Liver (tissue), 9 donors: ENCODE results near the gene MIPEP. TPM values are rescaled to one million over a fixed set of nuclear protein-coding genes. Genes with fewer than 3 reads are reported as not detected.

ENCODE experiments used
- DNase-seq: peaks from one replicate; pipeline ENCODE4 v3.0.0-alpha.2; 2017; ENCODE audit warnings: low spot score
- H3K27ac ChIP-seq, 2 donors: one replicate each; pipeline ENCODE4 v1.7.0; 2013; ENCODE audit warnings: inconsistent platforms in 2 of 2, low read length in 2 of 2, control low read depth in 1 of 2, low read depth in 1 of 2, mild to moderate bottlenecking in 1 of 2
- H3K27me3 ChIP-seq, 4 donors: one replicate each; pipeline versions ENCODE4 v1.6.1 to v1.7.0; 2013; ENCODE audit warnings: low read length in 3 of 4, inconsistent platforms in 1 of 4, mild to moderate bottlenecking in 1 of 4, moderate library complexity in 1 of 4; ENCODE audit not compliant: control insufficient read depth in 4 of 4, insufficient read depth in 4 of 4
- H3K36me3 ChIP-seq, 4 donors: one replicate each; pipeline versions ENCODE4 v1.6.1 to v1.7.0; 2013; ENCODE audit warnings: low read length in 3 of 4, mild to moderate bottlenecking in 3 of 4, low read depth in 1 of 4, moderate library complexity in 1 of 4; ENCODE audit not compliant: control insufficient read depth in 4 of 4, insufficient read depth in 3 of 4
- H3K4me1 ChIP-seq, 4 donors: one replicate each; pipeline versions ENCODE4 v1.6.1 to v1.7.0; 2013; ENCODE audit warnings: low read length in 3 of 4, mild to moderate bottlenecking in 3 of 4, moderate library complexity in 1 of 4; ENCODE audit not compliant: control insufficient read depth in 4 of 4, insufficient read depth in 4 of 4
- H3K4me3 ChIP-seq, 3 donors: one replicate each; pipeline versions ENCODE4 v1.6.1 to v1.7.0; 2013; ENCODE audit warnings: low read length in 3 of 3, control low read depth in 1 of 3, low read depth in 1 of 3, mild to moderate bottlenecking in 1 of 3
- H3K9ac ChIP-seq, 2 donors: one replicate each; pipeline ENCODE4 v1.7.0; 2013; ENCODE audit warnings: low read length in 2 of 2, mild to moderate bottlenecking in 2 of 2, moderate library complexity in 2 of 2, control low read depth in 1 of 2, low read depth in 1 of 2
- H3K9me3 ChIP-seq, 4 donors: one replicate each; pipeline versions ENCODE4 v1.6.1 to v1.7.0; 2013; ENCODE audit warnings: low read length in 3 of 4; ENCODE audit not compliant: control insufficient read depth in 4 of 4
- EGR1 ChIP-seq, 2 donors: IDR thresholded peaks; 2 replicates each; pipeline ENCODE4 v1.6.1; 2016 to 2018; ENCODE audit warnings: antibody characterized with exemption in 2 of 2, low read depth in 2 of 2
- FOXA1 ChIP-seq: IDR thresholded peaks from 2 replicates; pipeline ENCODE4 v1.6.1; 2016; ENCODE audit warnings: antibody characterized with exemption
- FOXA2 ChIP-seq: IDR thresholded peaks from 2 replicates; pipeline ENCODE4 v1.6.1; 2016; ENCODE audit warnings: antibody characterized with exemption
- GABPA ChIP-seq, 2 donors: IDR thresholded peaks in 1 of 2; conservative IDR thresholded peaks in 1 of 2; 2 replicates each; pipeline ENCODE4 v1.6.1; 2016; ENCODE audit warnings: antibody characterized with exemption in 2 of 2, mild to moderate bottlenecking in 1 of 2, moderate library complexity in 1 of 2
- HNF4A ChIP-seq, 2 donors: conservative IDR thresholded peaks; 2 replicates each; pipeline ENCODE4 v1.6.1; 2016; ENCODE audit warnings: antibody characterized with exemption in 2 of 2, mild to moderate bottlenecking in 2 of 2
- HNF4G ChIP-seq: IDR thresholded peaks from 2 replicates; pipeline ENCODE4 v1.6.1; 2016; ENCODE audit warnings: antibody characterized with exemption
- JUND ChIP-seq, 2 donors: IDR thresholded peaks; 2 replicates each; pipeline ENCODE4 v1.6.1; 2016; ENCODE audit warnings: antibody characterized with exemption in 2 of 2
- NR2F2 ChIP-seq: IDR thresholded peaks from 2 replicates; pipeline ENCODE4 v1.6.1; 2016; ENCODE audit warnings: antibody characterized with exemption
- RXRA ChIP-seq, 2 donors: IDR thresholded peaks; 2 replicates each; pipeline ENCODE4 v1.6.1; 2017 to 2018; ENCODE audit warnings: antibody characterized with exemption in 2 of 2, mild to moderate bottlenecking in 1 of 2
- SP1 ChIP-seq: IDR thresholded peaks from 2 replicates; pipeline ENCODE4 v1.6.1; 2018; ENCODE audit warnings: antibody characterized with exemption, mild to moderate bottlenecking
- TAF1 ChIP-seq: conservative IDR thresholded peaks from 2 replicates; pipeline ENCODE4 v1.6.1; 2016; ENCODE audit warnings: antibody characterized with exemption, mild to moderate bottlenecking
- YY1 ChIP-seq: IDR thresholded peaks from 2 replicates; pipeline ENCODE4 v1.6.1; 2016; ENCODE audit warnings: antibody characterized with exemption, mild to moderate bottlenecking
- WGBS: extraction: QIAGEN DNeasy Blood & Tissue Kit; methylation state at CpG from one replicate; pipeline ENCODE4 v1.1.7; 2013; 5-methylcytosine and 5-hydroxymethylcytosine counted together
- polyA plus RNA-seq, 2 donors: library from polyadenylated mRNA; stranded (reverse) in 1 of 2; unstranded in 1 of 2; fragments of 200-250 nt in 1 of 2; fragments of >200 nt in 1 of 2; fragmentation: Nextera tagmentation in 1 of 2; extraction: Ambion mirVana in 1 of 2; gene quantifications; one replicate each; pipeline versions ENCODE4 v1.2.1 to v1.2.3, GENCODE V29; 2013 to 2015
- total RNA-seq, 2 donors: library from RNA; depleted of rRNA; stranded (reverse); fragments of >200 nt; gene quantifications; one replicate each; pipeline ENCODE4 v1.2.3, GENCODE V29; 2014
- TF ChIP-seq, protein P1 (sequence below): IDR thresholded peaks from 2 replicates; pipeline ENCODE4 v1.6.1; 2016; ENCODE audit warnings: antibody characterized with exemption
- TF ChIP-seq, protein P2 (sequence below): fragments of 150-350 bp; IDR thresholded peaks from 2 replicates; pipeline ENCODE4 v1.5.1; 2017; ENCODE audit warnings: improper control_type of control experiment, low read depth, low read length; ENCODE audit not compliant: missing input control
- TF ChIP-seq, protein P3 (sequence below): IDR thresholded peaks from 2 replicates; pipeline ENCODE4 v1.6.1; 2016; ENCODE audit warnings: antibody characterized with exemption, mild to moderate bottlenecking
- TF ChIP-seq, protein P4 (sequence below): IDR thresholded peaks from 2 replicates; pipeline ENCODE4 v1.6.1; 2016; ENCODE audit warnings: antibody characterized with exemption
- TF ChIP-seq, protein P5 (sequence below): IDR thresholded peaks from 2 replicates; pipeline ENCODE4 v1.6.1; 2016; ENCODE audit warnings: antibody characterized with exemption
- donor health status: healthy.
- donor health status: healthy.
- donor health status: healthy.
- donor health status: healthy.
- donor health status: healthy.

Gene MIPEP
- total and polyA plus RNA-seq, 4 donors: 7.4 to 11.7 (median 10.2) TPM

DNA sequence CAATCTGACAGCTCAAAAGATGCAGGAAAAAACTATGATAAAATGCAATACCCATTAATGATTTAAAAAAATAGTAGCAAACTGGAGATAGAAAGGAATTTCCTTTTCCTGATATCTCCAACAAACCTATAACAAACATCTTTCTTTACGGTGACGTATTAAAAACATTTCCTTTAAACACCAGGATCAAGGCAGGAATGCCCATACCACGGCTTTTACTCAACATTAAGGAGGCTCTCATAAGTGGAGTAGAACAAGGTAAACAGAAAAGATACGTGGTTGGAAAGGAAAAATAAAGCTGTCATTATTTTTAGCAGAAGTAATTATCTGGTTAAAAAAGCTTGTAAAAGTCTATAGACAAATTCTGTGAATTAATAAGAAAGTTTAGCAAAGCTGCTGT lies 61.1 kb downstream of the MIPEP start:
- WGBS: 90% methylated on average over 4 of the region's 4 CpGs
- Histone ChIP-seq H3K4me1 (no peaks in the 10 kb centered on the region), H3K27ac (no peak overlapping the region), H3K9me3 (peaks cover 0 to 2% (median 0%) of the 10 kb centered on the region in 4 donors), H3K27me3 (no peaks in the 10 kb centered on the region), H3K36me3 (no peaks in the 10 kb centered on the region), H3K9ac (no peak overlapping the region), H3K4me3 (no peak overlapping the region)
- no peak for TF ChIP-seq NR2F2
- no peak for TF ChIP-seq FOXA1
- TF ChIP-seq HNF4G: no peak
- no peak for TF ChIP-seq GABPA (IDR thresholded peaks at IDR 0.05 in 1 of 2, conservative IDR thresholded peaks at IDR 0.05 in 1 of 2)
- TF ChIP-seq, protein P1, sequence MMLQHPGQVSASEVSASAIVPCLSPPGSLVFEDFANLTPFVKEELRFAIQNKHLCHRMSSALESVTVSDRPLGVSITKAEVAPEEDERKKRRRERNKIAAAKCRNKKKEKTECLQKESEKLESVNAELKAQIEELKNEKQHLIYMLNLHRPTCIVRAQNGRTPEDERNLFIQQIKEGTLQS: no peak
- TF ChIP-seq, protein P2, sequence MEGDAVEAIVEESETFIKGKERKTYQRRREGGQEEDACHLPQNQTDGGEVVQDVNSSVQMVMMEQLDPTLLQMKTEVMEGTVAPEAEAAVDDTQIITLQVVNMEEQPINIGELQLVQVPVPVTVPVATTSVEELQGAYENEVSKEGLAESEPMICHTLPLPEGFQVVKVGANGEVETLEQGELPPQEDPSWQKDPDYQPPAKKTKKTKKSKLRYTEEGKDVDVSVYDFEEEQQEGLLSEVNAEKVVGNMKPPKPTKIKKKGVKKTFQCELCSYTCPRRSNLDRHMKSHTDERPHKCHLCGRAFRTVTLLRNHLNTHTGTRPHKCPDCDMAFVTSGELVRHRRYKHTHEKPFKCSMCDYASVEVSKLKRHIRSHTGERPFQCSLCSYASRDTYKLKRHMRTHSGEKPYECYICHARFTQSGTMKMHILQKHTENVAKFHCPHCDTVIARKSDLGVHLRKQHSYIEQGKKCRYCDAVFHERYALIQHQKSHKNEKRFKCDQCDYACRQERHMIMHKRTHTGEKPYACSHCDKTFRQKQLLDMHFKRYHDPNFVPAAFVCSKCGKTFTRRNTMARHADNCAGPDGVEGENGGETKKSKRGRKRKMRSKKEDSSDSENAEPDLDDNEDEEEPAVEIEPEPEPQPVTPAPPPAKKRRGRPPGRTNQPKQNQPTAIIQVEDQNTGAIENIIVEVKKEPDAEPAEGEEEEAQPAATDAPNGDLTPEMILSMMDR: no peak
- no peak for TF ChIP-seq FOXA2
- no peak for DNase-seq

DNA sequence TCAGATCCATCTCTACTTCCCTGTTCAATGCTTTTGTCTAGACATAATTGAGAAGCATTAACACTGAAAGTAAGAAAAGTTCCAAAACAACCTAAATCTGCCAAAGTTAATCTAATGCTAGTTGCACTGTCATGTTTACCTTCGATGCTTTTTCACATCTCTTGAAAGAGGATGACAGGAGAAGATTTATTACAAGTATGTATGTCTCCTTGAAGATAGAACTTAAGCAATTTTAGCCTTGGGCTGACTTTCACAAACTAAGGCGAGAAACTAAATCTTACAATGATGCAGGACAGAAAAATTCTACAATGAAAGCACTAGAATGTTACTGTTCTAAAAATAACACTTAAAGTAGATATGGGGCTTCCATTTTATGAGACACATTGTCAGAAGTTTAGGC lies 64.0 kb downstream of the MIPEP start:
- 94% methylated on average over 2 of the region's 2 CpGs for WGBS
- H3K36me3 ChIP-seq: no peaks in the 10 kb centered on the region
- DNase-seq: no peak
- no peaks in the 10 kb centered on the region for H3K27me3 ChIP-seq
- TF ChIP-seq GABPA (IDR thresholded peaks at IDR 0.05 in 1 of 2, conservative IDR thresholded peaks at IDR 0.05 in 1 of 2) (no peak), EGR1 (IDR thresholded peaks at IDR 0.05; ENCODE audit: low read depth in 2 of 2) (no peak), YY1 (no peak), HNF4A (conservative IDR thresholded peaks at IDR 0.05) (no peak), SP1 (no peak), HNF4G (no peak), JUND (IDR thresholded peaks at IDR 0.05) (no peak), RXRA (IDR thresholded peaks at IDR 0.05) (no peak), FOXA2 (no peak), TAF1 (no peak), NR2F2 (no peak)
- TF ChIP-seq, protein P1: no peak
- TF ChIP-seq, protein P2: no peak
- TF ChIP-seq, protein P3, sequence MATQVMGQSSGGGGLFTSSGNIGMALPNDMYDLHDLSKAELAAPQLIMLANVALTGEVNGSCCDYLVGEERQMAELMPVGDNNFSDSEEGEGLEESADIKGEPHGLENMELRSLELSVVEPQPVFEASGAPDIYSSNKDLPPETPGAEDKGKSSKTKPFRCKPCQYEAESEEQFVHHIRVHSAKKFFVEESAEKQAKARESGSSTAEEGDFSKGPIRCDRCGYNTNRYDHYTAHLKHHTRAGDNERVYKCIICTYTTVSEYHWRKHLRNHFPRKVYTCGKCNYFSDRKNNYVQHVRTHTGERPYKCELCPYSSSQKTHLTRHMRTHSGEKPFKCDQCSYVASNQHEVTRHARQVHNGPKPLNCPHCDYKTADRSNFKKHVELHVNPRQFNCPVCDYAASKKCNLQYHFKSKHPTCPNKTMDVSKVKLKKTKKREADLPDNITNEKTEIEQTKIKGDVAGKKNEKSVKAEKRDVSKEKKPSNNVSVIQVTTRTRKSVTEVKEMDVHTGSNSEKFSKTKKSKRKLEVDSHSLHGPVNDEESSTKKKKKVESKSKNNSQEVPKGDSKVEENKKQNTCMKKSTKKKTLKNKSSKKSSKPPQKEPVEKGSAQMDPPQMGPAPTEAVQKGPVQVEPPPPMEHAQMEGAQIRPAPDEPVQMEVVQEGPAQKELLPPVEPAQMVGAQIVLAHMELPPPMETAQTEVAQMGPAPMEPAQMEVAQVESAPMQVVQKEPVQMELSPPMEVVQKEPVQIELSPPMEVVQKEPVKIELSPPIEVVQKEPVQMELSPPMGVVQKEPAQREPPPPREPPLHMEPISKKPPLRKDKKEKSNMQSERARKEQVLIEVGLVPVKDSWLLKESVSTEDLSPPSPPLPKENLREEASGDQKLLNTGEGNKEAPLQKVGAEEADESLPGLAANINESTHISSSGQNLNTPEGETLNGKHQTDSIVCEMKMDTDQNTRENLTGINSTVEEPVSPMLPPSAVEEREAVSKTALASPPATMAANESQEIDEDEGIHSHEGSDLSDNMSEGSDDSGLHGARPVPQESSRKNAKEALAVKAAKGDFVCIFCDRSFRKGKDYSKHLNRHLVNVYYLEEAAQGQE: no peak
- TF ChIP-seq, protein P4, sequence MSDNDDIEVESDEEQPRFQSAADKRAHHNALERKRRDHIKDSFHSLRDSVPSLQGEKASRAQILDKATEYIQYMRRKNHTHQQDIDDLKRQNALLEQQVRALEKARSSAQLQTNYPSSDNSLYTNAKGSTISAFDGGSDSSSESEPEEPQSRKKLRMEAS: no peak
- TF ChIP-seq, protein P5, sequence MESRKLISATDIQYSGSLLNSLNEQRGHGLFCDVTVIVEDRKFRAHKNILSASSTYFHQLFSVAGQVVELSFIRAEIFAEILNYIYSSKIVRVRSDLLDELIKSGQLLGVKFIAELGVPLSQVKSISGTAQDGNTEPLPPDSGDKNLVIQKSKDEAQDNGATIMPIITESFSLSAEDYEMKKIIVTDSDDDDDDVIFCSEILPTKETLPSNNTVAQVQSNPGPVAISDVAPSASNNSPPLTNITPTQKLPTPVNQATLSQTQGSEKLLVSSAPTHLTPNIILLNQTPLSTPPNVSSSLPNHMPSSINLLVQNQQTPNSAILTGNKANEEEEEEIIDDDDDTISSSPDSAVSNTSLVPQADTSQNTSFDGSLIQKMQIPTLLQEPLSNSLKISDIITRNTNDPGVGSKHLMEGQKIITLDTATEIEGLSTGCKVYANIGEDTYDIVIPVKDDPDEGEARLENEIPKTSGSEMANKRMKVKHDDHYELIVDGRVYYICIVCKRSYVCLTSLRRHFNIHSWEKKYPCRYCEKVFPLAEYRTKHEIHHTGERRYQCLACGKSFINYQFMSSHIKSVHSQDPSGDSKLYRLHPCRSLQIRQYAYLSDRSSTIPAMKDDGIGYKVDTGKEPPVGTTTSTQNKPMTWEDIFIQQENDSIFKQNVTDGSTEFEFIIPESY: no peak
- H3K4me1 ChIP-seq: no peaks in the 10 kb centered on the region
- H3K9ac ChIP-seq: no peak overlapping the region
- no peak overlapping the region for H3K27ac ChIP-seq
- H3K4me3 ChIP-seq: no peak overlapping the region
- peaks cover 0 to 2% (median 0%) of the 10 kb centered on the region in 4 donors for H3K9me3 ChIP-seq
